HepG2 (cell line): ENCODE measurements around the gene KMT2B.

Experiments
- CBX5 ChIP-seq: sonication (generic); formaldehyde crosslinking; IDR thresholded peaks from 2 replicates; pipeline ENCODE4 v1.4.0; 2020; ENCODE audit warnings: missing genetic modification reagents, borderline replicate concordance
- ETS1 ChIP-seq: sonication (generic); formaldehyde crosslinking; IDR thresholded peaks from 2 replicates; pipeline ENCODE4 v1.4.0; 2020; ENCODE audit warnings: missing genetic modification reagents
- EZH2 ChIP-seq: conservative IDR thresholded peaks from 2 replicates; pipeline ENCODE4 v1.6.1; 2012; ENCODE audit warnings: mild to moderate bottlenecking, low read depth, low read length, moderate library complexity
- JUND ChIP-seq: sonication (generic); formaldehyde crosslinking; IDR thresholded peaks from 2 replicates; pipeline ENCODE4 v1.8.0; 2022; ENCODE audit warnings: mild to moderate bottlenecking, missing genetic modification reagents
- MTF1 ChIP-seq: sonication (generic); formaldehyde crosslinking; IDR thresholded peaks from 2 replicates; pipeline ENCODE4 v1.5.0; 2020; ENCODE audit warnings: missing genetic modification reagents
- NCOA2 ChIP-seq: sonication (generic); formaldehyde crosslinking; IDR thresholded peaks from 2 replicates; pipeline ENCODE4 v1.8.0; 2022; ENCODE audit warnings: inconsistent platforms
- POLR2A ChIP-seq, 2 experiments: IDR thresholded peaks; 2 replicates each; pipeline ENCODE4 v1.6.1; 2011; ENCODE audit warnings: low read depth in 2 of 2, low read length in 2 of 2, mild to moderate bottlenecking in 1 of 2, moderate library complexity in 1 of 2; ENCODE audit not compliant: insufficient read depth in 1 of 2
- RAD21 ChIP-seq: fragments of 450-650 bp; formaldehyde crosslinking; IDR thresholded peaks from 2 replicates; pipeline ENCODE4 v1.5.0; 2020; ENCODE audit warnings: mild to moderate bottlenecking
- ZBTB14 ChIP-seq: sonication (generic); formaldehyde crosslinking; IDR thresholded peaks from 2 replicates; pipeline ENCODE4 v1.4.0; 2020; ENCODE audit warnings: missing genetic modification reagents
- ZNF558 ChIP-seq: sonication (generic); formaldehyde crosslinking; IDR thresholded peaks from 2 replicates; pipeline ENCODE4 v1.9.0; 2022; ENCODE audit warnings: mild to moderate bottlenecking, missing genetic modification reagents, borderline replicate concordance
- ZNF644 ChIP-seq: IDR thresholded peaks from 2 replicates; pipeline ENCODE4 v1.6.1; 2016; ENCODE audit warnings: low read depth
- ZNF704 ChIP-seq: sonication (generic); formaldehyde crosslinking; IDR thresholded peaks from 2 replicates; pipeline ENCODE4 v1.8.1; 2023; ENCODE audit warnings: mild to moderate bottlenecking, inconsistent platforms, moderate library complexity, missing genetic modification reagents, borderline replicate concordance
- ZNF891 ChIP-seq: sonication (generic); formaldehyde crosslinking; IDR thresholded peaks from 2 replicates; pipeline ENCODE4 v1.5.0; 2020; ENCODE audit warnings: mild to moderate bottlenecking, missing genetic modification reagents
- ZSCAN30 ChIP-seq: sonication (generic); formaldehyde crosslinking; IDR thresholded peaks from 2 replicates; pipeline ENCODE4 v1.5.0; 2020; ENCODE audit warnings: mild to moderate bottlenecking, missing genetic modification reagents

- no peak for TF ChIP-seq ZSCAN30 (CRISPR knock-in tag)
- TF ChIP-seq NCOA2 = no peak
- TF ChIP-seq ZNF644 (CRISPR knock-in tag) = no peak
- TF ChIP-seq RAD21 = no peak
- TF ChIP-seq EZH2 = no peak
- no peak for TF ChIP-seq ZNF704 (CRISPR knock-in tag)
- TF ChIP-seq CBX5 (CRISPR knock-in tag) = no peak
- no peak for TF ChIP-seq ZNF891
- no peak for TF ChIP-seq ZNF558
- TF ChIP-seq MTF1 (CRISPR knock-in tag) = no peak
- no peak for TF ChIP-seq ETS1 (CRISPR knock-in tag)
- TF ChIP-seq JUND (CRISPR knock-in tag) = no peak
- TF ChIP-seq ZBTB14 (CRISPR knock-in tag) = no peak
- no peak for TF ChIP-seq POLR2A (IDR thresholded peaks at IDR 0.05; ENCODE audit: insufficient read depth in 1 of 2, low read depth in 2 of 2, low read length in 2 of 2)
Observed at GRCh38 chr19:35774274-35775045, 56.7 kb downstream of the KMT2B start.
